ENCODE measurements around the gene TRAPPC12. TPM values are rescaled to one million over a fixed set of nuclear protein-coding genes. Genes with fewer than 3 reads are reported as not detected.

The TRAPPC12 gene
- total RNA-seq, 6 donors from 2014 or later, result 68.1 to 307 (median 91.5) TPM

GRCh38 chr2:3432067-3432466 lies 52.6 kb downstream of the TRAPPC12 start:
- peaks cover 0 to 53% (median 19%) of the 10 kb centered on the region in 4 donors for H3K36me3 ChIP-seq
- TF ChIP-seq POLR2AphosphoS5 (IDR thresholded peaks at IDR 0.05), result no peak
- no peak for TF ChIP-seq CTCF (IDR thresholded peaks at IDR 0.05)
- no peak for TF ChIP-seq POLR2A (IDR thresholded peaks at IDR 0.05)
- no peak for TF ChIP-seq EP300 (IDR thresholded peaks at IDR 0.05)
- H3K4me1 ChIP-seq, result no peaks in the 10 kb centered on the region
- H3K27me3 ChIP-seq, result no peaks in the 10 kb centered on the region
- 82 to 86% methylated on average over 6 of the region's 6 CpGs for WGBS, 2 donors
- no peaks in the 10 kb centered on the region for H3K9me3 ChIP-seq
- H3K27ac ChIP-seq, result peak overlapping the region in 2 of 4 donors; percentile 4 to 73
- H3K4me3 ChIP-seq, result no peak overlapping the region
- no peak for DNase-seq
- no peak for ATAC-seq (ENCODE audit: low FRiP score in 2 of 2)

- ATAC-seq (ENCODE audit: low FRiP score in 2 of 2) (no peak), DNase-seq (no peak)
- Histone ChIP-seq H3K27me3 (no peaks in the 10 kb centered on the region), H3K27ac (peak overlapping the region; percentile 36 to 75 (median 64)), H3K9me3 (no peaks in the 10 kb centered on the region), H3K4me3 (no peak overlapping the region), H3K36me3 (peaks cover 0 to 45% (median 17%) of the 10 kb centered on the region in 4 donors), H3K4me1 (no peaks in the 10 kb centered on the region)
- TF ChIP-seq CTCF (IDR thresholded peaks at IDR 0.05) (no peak), POLR2AphosphoS5 (IDR thresholded peaks at IDR 0.05) (peak in 1 of 2 donors; percentile 15), POLR2A (IDR thresholded peaks at IDR 0.05) (no peak)
- 84 to 87% methylated on average over 10 of the region's 10 CpGs for WGBS, 2 donors
These were observed 53.3 kb downstream of the TRAPPC12 start for GRCh38 chr2:3432693-3433338.

- Histone ChIP-seq H3K36me3 (peaks cover 0 to 41% (median 15%) of the 10 kb centered on the region in 4 donors), H3K4me3 (no peak overlapping the region), H3K4me1 (no peaks in the 10 kb centered on the region), H3K9me3 (no peaks in the 10 kb centered on the region), H3K27me3 (no peaks in the 10 kb centered on the region), H3K27ac (peak overlapping the region; percentile 36 to 75 (median 64))
- WGBS, 2 donors, result 82 to 85% methylated on average over 8 of the region's 8 CpGs
- TF ChIP-seq EP300 (IDR thresholded peaks at IDR 0.05) (no peak), CTCF (IDR thresholded peaks at IDR 0.05) (no peak), POLR2AphosphoS5 (IDR thresholded peaks at IDR 0.05) (no peak), POLR2A (IDR thresholded peaks at IDR 0.05) (no peak)
- no peak for ATAC-seq (ENCODE audit: low FRiP score in 2 of 2)
- DNase-seq, result no peak
These were observed 53.8 kb downstream of the TRAPPC12 start for GRCh38 chr2:3433339-3433699.

- TF ChIP-seq CTCF (IDR thresholded peaks at IDR 0.05) (no peak), EP300 (IDR thresholded peaks at IDR 0.05) (no peak), POLR2A (IDR thresholded peaks at IDR 0.05) (no peak), POLR2AphosphoS5 (IDR thresholded peaks at IDR 0.05) (no peak)
- H3K9me3 ChIP-seq, result no peaks in the 10 kb centered on the region
- H3K36me3 ChIP-seq, result peaks cover 0 to 38% (median 12%) of the 10 kb centered on the region in 4 donors
- H3K4me3 ChIP-seq, result no peak overlapping the region
- WGBS, 2 donors, result 78 to 84% methylated on average over 7 of the region's 7 CpGs
- H3K4me1 ChIP-seq, result no peaks in the 10 kb centered on the region
- H3K27ac ChIP-seq, result peak overlapping the region in 3 of 4 donors; percentile 36 to 75 (median 73)
- ATAC-seq (ENCODE audit: low FRiP score in 2 of 2), result no peak
- no peaks in the 10 kb centered on the region for H3K27me3 ChIP-seq
- DNase-seq, result no peak
These were observed 54.4 kb downstream of the TRAPPC12 start for GRCh38 chr2:3433776-3434400.
